Measurements from ENCODE around the gene PPM1B. TPM values are rescaled to one million over a fixed set of nuclear protein-coding genes. Genes with fewer than 3 reads are reported as not detected.
A peak's percentile ranks its signal among the peaks of the same experiment; 100 is the strongest.

Gene PPM1B
- total and polyA plus RNA-seq, 2 experiments from 2014 or later = 17.4 to 19.7 TPM

- H3K4me1 ChIP-seq (ENCODE audit: insufficient read depth) = peaks cover 15% of the 10 kb centered on the region
- no peaks in the 10 kb centered on the region for H3K79me2 ChIP-seq (ENCODE audit: insufficient read depth)
- H3K27me3 ChIP-seq (replicated peaks; ENCODE audit: insufficient read depth) = no peaks in the 10 kb centered on the region
- in situ Hi-C loops (cut with MboI) = no loop called here
- no peak overlapping the region for H3K4me2 ChIP-seq (ENCODE audit: unreplicated experiment)
- H3K9me2 ChIP-seq (ENCODE audit: insufficient read depth) = no peaks in the 10 kb centered on the region
- no peak for DNase-seq
- H3K36me3 ChIP-seq (ENCODE audit: low read depth) = no peaks in the 10 kb centered on the region
- no peak overlapping the region for H3K9ac ChIP-seq
- no peaks in the 10 kb centered on the region for H3K9me3 ChIP-seq (ENCODE audit: low read depth)
- TF ChIP-seq EZH2 (IDR thresholded peaks at IDR 0.05; ENCODE audit: insufficient read depth, poor library complexity, severe bottlenecking) (no peak), EZH2phosphoT487 (IDR thresholded peaks at IDR 0.05; ENCODE audit: insufficient read depth, low read depth) (no peak)
- H3F3A ChIP-seq (ENCODE audit: insufficient read depth) = peaks cover 12% of the 10 kb centered on the region; the same call in 1 of the 2 replicates
- no peak overlapping the region for H3K4me3 ChIP-seq
- H2AFZ ChIP-seq = no peak overlapping the region
- H4K20me1 ChIP-seq (ENCODE audit: insufficient read depth) = no peaks in the 10 kb centered on the region
- 24 to 29% methylated on average over 3 of the region's 3 CpGs for WGBS, 2 experiments (ENCODE audit: low coverage in 1 of 2, low lambda C conversion rate in 2 of 2, missing lambda C conversion rate in 2 of 2)
- H3K27ac ChIP-seq = no peak overlapping the region
These were observed 104.4 kb downstream of the PPM1B start for GRCh38 chr2:44273076-44273475.

GRCh38 chr2:44273596-44273995, 104.9 kb downstream of the PPM1B start:
- 63 to 72% methylated on average over 2 of the region's 2 CpGs for WGBS, 2 experiments (ENCODE audit: low coverage in 1 of 2, low lambda C conversion rate in 2 of 2, missing lambda C conversion rate in 2 of 2)
- in situ Hi-C loops (cut with MboI) = no loop called here
- Histone ChIP-seq H3K4me3 (no peak overlapping the region), H3K9me2 (ENCODE audit: insufficient read depth) (no peaks in the 10 kb centered on the region), H3K36me3 (ENCODE audit: low read depth) (no peaks in the 10 kb centered on the region), H3K27me3 (replicated peaks; ENCODE audit: insufficient read depth) (no peaks in the 10 kb centered on the region), H3K27ac (no peak overlapping the region), H3K79me2 (ENCODE audit: insufficient read depth) (no peaks in the 10 kb centered on the region), H3K4me2 (ENCODE audit: unreplicated experiment) (no peak overlapping the region), H3K9me3 (ENCODE audit: low read depth) (no peaks in the 10 kb centered on the region), H3F3A (ENCODE audit: insufficient read depth) (peaks cover 7% of the 10 kb centered on the region; the same call in 1 of the 2 replicates), H2AFZ (no peak overlapping the region), H3K9ac (no peak overlapping the region), H3K4me1 (ENCODE audit: insufficient read depth) (peaks cover 9% of the 10 kb centered on the region), H4K20me1 (ENCODE audit: insufficient read depth) (no peaks in the 10 kb centered on the region)
- peak; percentile 8 for DNase-seq
- TF ChIP-seq EZH2phosphoT487 (IDR thresholded peaks at IDR 0.05; ENCODE audit: insufficient read depth, low read depth) (no peak), EZH2 (IDR thresholded peaks at IDR 0.05; ENCODE audit: insufficient read depth, poor library complexity, severe bottlenecking) (no peak)

- H3K4me2 ChIP-seq (ENCODE audit: unreplicated experiment) = no peak overlapping the region
- no peak overlapping the region for H3K4me3 ChIP-seq
- in situ Hi-C loops (cut with MboI) = no loop called here
- H3K27me3 ChIP-seq (replicated peaks; ENCODE audit: insufficient read depth) = no peaks in the 10 kb centered on the region
- no peaks in the 10 kb centered on the region for H3K36me3 ChIP-seq (ENCODE audit: low read depth)
- no peaks in the 10 kb centered on the region for H3K9me3 ChIP-seq (ENCODE audit: low read depth)
- WGBS, 2 experiments (ENCODE audit: low coverage in 1 of 2, low lambda C conversion rate in 2 of 2, missing lambda C conversion rate in 2 of 2) = 12 to 17% methylated on average over 2 of the region's 2 CpGs
- DNase-seq = peak; percentile 58
- H3F3A ChIP-seq (ENCODE audit: insufficient read depth) = 0 out of 2 replicates have a peak, but pooled peaks cover 5% of the 10 kb centered on the region
- H3K9ac ChIP-seq = no peak overlapping the region
- H3K79me2 ChIP-seq (ENCODE audit: insufficient read depth) = no peaks in the 10 kb centered on the region
- H3K27ac ChIP-seq = no peak overlapping the region
- TF ChIP-seq EZH2 (IDR thresholded peaks at IDR 0.05; ENCODE audit: insufficient read depth, poor library complexity, severe bottlenecking) = no peak
- TF ChIP-seq EZH2phosphoT487 (IDR thresholded peaks at IDR 0.05; ENCODE audit: insufficient read depth, low read depth) = no peak
- H3K4me1 ChIP-seq (ENCODE audit: insufficient read depth) = peaks cover 8% of the 10 kb centered on the region
- no peaks in the 10 kb centered on the region for H4K20me1 ChIP-seq (ENCODE audit: insufficient read depth)
- no peak overlapping the region for H2AFZ ChIP-seq
- H3K9me2 ChIP-seq (ENCODE audit: insufficient read depth) = no peaks in the 10 kb centered on the region
These were observed 107.2 kb downstream of the PPM1B start for GRCh38 chr2:44275927-44276303.

- H3K9me3 ChIP-seq (ENCODE audit: low read depth) = no peaks in the 10 kb centered on the region
- H3K4me1 ChIP-seq (ENCODE audit: insufficient read depth) = peaks cover 8% of the 10 kb centered on the region
- no peaks in the 10 kb centered on the region for H4K20me1 ChIP-seq (ENCODE audit: insufficient read depth)
- H3K9ac ChIP-seq = no peak overlapping the region
- 0 out of 2 replicates have a peak, but pooled peaks cover 5% of the 10 kb centered on the region for H3F3A ChIP-seq (ENCODE audit: insufficient read depth)
- no peak overlapping the region for H3K4me3 ChIP-seq
- H3K9me2 ChIP-seq (ENCODE audit: insufficient read depth) = no peaks in the 10 kb centered on the region
- H3K4me2 ChIP-seq (ENCODE audit: unreplicated experiment) = no peak overlapping the region
- in situ Hi-C loops (cut with MboI) = no loop called here
- DNase-seq = no peak
- 79 to 86% methylated on average over 1 of the region's 1 CpG for WGBS, 2 experiments (ENCODE audit: low coverage in 1 of 2, low lambda C conversion rate in 2 of 2, missing lambda C conversion rate in 2 of 2)
- no peak overlapping the region for H3K27ac ChIP-seq
- H2AFZ ChIP-seq = no peak overlapping the region
- no peaks in the 10 kb centered on the region for H3K79me2 ChIP-seq (ENCODE audit: insufficient read depth)
- H3K36me3 ChIP-seq (ENCODE audit: low read depth) = no peaks in the 10 kb centered on the region
- no peak for TF ChIP-seq EZH2 (IDR thresholded peaks at IDR 0.05; ENCODE audit: insufficient read depth, poor library complexity, severe bottlenecking)
- TF ChIP-seq EZH2phosphoT487 (IDR thresholded peaks at IDR 0.05; ENCODE audit: insufficient read depth, low read depth) = no peak
- no peaks in the 10 kb centered on the region for H3K27me3 ChIP-seq (replicated peaks; ENCODE audit: insufficient read depth)
These were observed 108.9 kb downstream of the PPM1B start for GRCh38 chr2:44277541-44277940.

GRCh38 chr2:44280869-44281268, 112.2 kb downstream of the PPM1B start:
- Histone ChIP-seq H3K79me2 (ENCODE audit: insufficient read depth) (no peaks in the 10 kb centered on the region), H3K27ac (no peak overlapping the region), H3K27me3 (replicated peaks; ENCODE audit: insufficient read depth) (no peaks in the 10 kb centered on the region), H3K9me3 (ENCODE audit: low read depth) (no peaks in the 10 kb centered on the region), H3K9me2 (ENCODE audit: insufficient read depth) (no peaks in the 10 kb centered on the region), H3K36me3 (ENCODE audit: low read depth) (no peaks in the 10 kb centered on the region), H4K20me1 (ENCODE audit: insufficient read depth) (no peaks in the 10 kb centered on the region), H3K4me3 (no peak overlapping the region), H3K4me2 (ENCODE audit: unreplicated experiment) (no peak overlapping the region), H2AFZ (no peak overlapping the region), H3K9ac (no peak overlapping the region), H3K4me1 (ENCODE audit: insufficient read depth) (peaks cover 6% of the 10 kb centered on the region), H3F3A (ENCODE audit: insufficient read depth) (0 out of 2 replicates have a peak, but pooled peaks cover 5% of the 10 kb centered on the region)
- WGBS, 2 experiments (ENCODE audit: low coverage in 1 of 2, low lambda C conversion rate in 2 of 2, missing lambda C conversion rate in 2 of 2) = 83% methylated on average over 1 of the region's 1 CpG; no CpG with 5 or more reads in 1 of the 2 experiments
- TF ChIP-seq EZH2 (IDR thresholded peaks at IDR 0.05; ENCODE audit: insufficient read depth, poor library complexity, severe bottlenecking) (no peak), EZH2phosphoT487 (IDR thresholded peaks at IDR 0.05; ENCODE audit: insufficient read depth, low read depth) (no peak)
- in situ Hi-C loops (cut with MboI) = no loop called here
- DNase-seq = no peak

Small RNAs within 50 kb of the gene (small RNA-seq; reads per million reads assigned to genes)
- gene RNU6-566P (ENCODE audit: low read depth, low replicate concordance) = not detected

Other genes starting within 250 kb of the PPM1B start
- gene LRPPRC, start 172.9 kb upstream of the PPM1B start, total RNA-seq (2014; rRNA removed; shearing (Covaris generic)) = 38.0 and 42.6 TPM in 2 replicates
- gene LRPPRC, start 172.9 kb upstream of the PPM1B start, polyA plus RNA-seq (2016; fragmentation: Nextera tagmentation; extraction: Ambion mirVana) = 23.3 and 27.7 TPM in 2 replicates
- gene SLC3A1, start 106.6 kb downstream of the PPM1B start, total RNA-seq (2014; rRNA removed; shearing (Covaris generic)) = not detected in 2 replicates
- gene SLC3A1, start 106.6 kb downstream of the PPM1B start, polyA plus RNA-seq (2016; fragmentation: Nextera tagmentation; extraction: Ambion mirVana) = 0.16 and 0.31 TPM in 2 replicates
- gene PREPL, start 192.6 kb downstream of the PPM1B start, total RNA-seq (2014; rRNA removed; shearing (Covaris generic)) = 38.6 and 42.6 TPM in 2 replicates
- gene PREPL, start 192.6 kb downstream of the PPM1B start, polyA plus RNA-seq (2016; fragmentation: Nextera tagmentation; extraction: Ambion mirVana) = 28.7 and 31.5 TPM in 2 replicates
- 3.1 and 7.5 TPM in 2 replicates for gene CAMKMT, start 193.1 kb downstream of the PPM1B start, total RNA-seq (2014; rRNA removed; shearing (Covaris generic))
- gene CAMKMT, start 193.1 kb downstream of the PPM1B start, polyA plus RNA-seq (2016; fragmentation: Nextera tagmentation; extraction: Ambion mirVana) = 5.5 and 6.9 TPM in 2 replicates

Data from GM23248 (cell line).